Rectal smooth muscle tissue (tissue), 1 donor: Measurements from ENCODE around the gene IER2.
A peak's percentile ranks its signal among the peaks of the same experiment; 100 is the strongest.

Experiments used
- H3K27ac ChIP-seq: one replicate; pipeline ENCODE4 v1.7.0; 2013; ENCODE audit warnings: low read depth, low read length, inconsistent platforms
- H3K27me3 ChIP-seq: one replicate; pipeline ENCODE4 v1.7.0; 2013; ENCODE audit warnings: low read length; ENCODE audit not compliant: control insufficient read depth, insufficient read depth
- H3K36me3 ChIP-seq: one replicate; pipeline ENCODE4 v1.7.0; 2013; ENCODE audit warnings: low read length; ENCODE audit not compliant: control insufficient read depth, insufficient read depth
- H3K4me1 ChIP-seq: one replicate; pipeline ENCODE4 v1.7.0; 2013; ENCODE audit warnings: low read length; ENCODE audit not compliant: control insufficient read depth, insufficient read depth
- H3K4me3 ChIP-seq: one replicate; pipeline ENCODE4 v1.7.0; 2013; ENCODE audit warnings: low read length
- H3K9ac ChIP-seq: one replicate; pipeline ENCODE4 v1.7.0; 2013; ENCODE audit warnings: low read length

Gene IER2

DNA sequence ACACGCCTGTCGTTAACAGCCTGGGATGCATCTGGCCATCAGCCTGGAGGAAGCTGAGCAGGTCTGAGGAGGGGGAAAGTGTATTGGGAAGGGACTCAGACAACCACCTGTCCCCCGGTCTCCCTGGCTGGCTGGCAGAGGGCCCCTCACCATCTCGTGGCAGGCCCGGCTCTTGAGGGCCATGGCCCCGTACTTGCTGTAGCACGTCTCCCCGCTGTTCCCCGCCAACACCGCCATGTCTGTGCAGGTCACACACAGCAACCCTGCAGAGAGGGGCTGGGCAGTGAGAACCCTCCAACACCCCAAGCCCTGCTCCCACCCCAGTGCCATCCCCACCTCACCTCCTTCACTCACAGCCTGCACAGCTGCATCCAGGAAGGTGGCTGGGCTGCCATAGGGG, 37.7 kb upstream of the IER2 start:
- Histone ChIP-seq H3K4me1 (peaks cover 5% of the 10 kb centered on the region), H3K4me3 (no peak overlapping the region), H3K9ac (no peak overlapping the region), H3K27me3 (no peaks in the 10 kb centered on the region), H3K36me3 (peaks cover 13% of the 10 kb centered on the region), H3K27ac (no peak overlapping the region)

DNA sequence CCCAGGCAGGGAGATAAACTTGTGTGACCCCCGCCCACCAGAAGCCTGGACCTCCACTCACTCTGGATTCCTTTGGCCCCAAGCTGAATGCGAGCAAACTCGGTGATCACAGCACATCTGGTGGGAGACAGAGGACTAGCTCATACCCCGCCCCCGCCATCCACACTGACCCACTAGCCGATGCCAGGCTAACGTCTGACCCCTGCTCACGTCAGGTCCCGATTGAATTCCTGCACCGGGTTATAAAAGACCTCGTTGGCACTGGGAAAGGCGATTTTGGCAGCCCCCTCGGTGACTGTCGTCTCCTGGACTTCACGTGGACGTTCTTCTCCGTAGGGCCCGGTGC, 34.3 kb upstream of the IER2 start:
- peaks cover 13% of the 10 kb centered on the region for H3K4me1 ChIP-seq
- peak overlapping the region; percentile 49 for H3K9ac ChIP-seq
- H3K27me3 ChIP-seq: no peaks in the 10 kb centered on the region
- H3K36me3 ChIP-seq: no peaks in the 10 kb centered on the region
- no peak overlapping the region for H3K27ac ChIP-seq
- H3K4me3 ChIP-seq: peak overlapping the region; percentile 95

DNA sequence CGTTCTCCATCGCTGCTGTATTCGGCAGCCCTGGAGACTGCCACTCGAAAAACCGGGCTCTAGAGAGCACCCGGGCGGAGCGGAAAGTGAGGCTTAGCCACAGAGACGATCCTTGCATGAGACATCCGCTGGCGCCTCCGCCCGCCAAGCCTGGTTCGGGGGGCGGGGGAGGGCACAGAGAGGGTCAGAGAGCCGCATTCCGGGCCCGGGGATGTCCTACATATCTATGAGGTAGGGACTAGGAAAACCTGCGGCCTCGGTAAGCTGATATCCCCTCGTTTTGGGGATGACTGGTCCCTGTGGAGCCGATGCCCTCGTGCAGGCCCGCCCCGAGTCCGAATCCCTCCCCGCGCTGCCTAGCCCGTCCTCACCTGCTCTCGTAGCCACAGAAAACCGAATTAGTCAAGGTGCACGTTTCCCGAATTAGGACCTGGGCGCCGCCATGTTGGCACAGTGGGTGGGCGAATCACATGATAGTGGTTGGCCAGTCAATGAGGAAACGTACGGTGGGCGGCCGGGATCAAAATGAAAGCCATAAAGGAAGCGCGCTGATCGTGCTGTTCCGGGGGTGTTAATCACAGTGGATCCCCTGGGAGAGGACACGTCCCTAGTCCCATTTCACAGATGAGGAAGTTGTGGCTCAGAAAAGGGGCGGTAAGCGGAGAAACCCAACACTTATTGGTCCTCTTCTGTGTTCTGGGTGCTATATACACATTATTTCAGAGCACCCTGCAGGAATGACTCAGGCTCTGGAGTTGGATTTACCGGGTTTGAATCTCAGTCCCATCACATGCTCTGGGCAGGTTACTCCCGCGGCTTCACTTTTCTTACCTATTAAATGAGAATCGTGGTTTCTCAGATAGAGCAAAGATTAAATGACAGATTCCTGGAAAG, 33.7 kb upstream of the IER2 start, which contains the start of gene TRMT1:
TRMT1 (minus strand) TSS at position 459 of the 894 bp plus-strand sequence; CDS start at position 118, 341 bp downstream.
- peaks cover 13% of the 10 kb centered on the region for H3K4me1 ChIP-seq
- H3K27me3 ChIP-seq: no peaks in the 10 kb centered on the region
- peak within 1 kb of the TSS; percentile 95 for H3K4me3 ChIP-seq
- peak within 1 kb of the TSS; percentile 65 for H3K27ac ChIP-seq
- peak within 1 kb of the TSS; percentile 49 for H3K9ac ChIP-seq
- H3K36me3 ChIP-seq: no peaks in the 10 kb centered on the region

DNA sequence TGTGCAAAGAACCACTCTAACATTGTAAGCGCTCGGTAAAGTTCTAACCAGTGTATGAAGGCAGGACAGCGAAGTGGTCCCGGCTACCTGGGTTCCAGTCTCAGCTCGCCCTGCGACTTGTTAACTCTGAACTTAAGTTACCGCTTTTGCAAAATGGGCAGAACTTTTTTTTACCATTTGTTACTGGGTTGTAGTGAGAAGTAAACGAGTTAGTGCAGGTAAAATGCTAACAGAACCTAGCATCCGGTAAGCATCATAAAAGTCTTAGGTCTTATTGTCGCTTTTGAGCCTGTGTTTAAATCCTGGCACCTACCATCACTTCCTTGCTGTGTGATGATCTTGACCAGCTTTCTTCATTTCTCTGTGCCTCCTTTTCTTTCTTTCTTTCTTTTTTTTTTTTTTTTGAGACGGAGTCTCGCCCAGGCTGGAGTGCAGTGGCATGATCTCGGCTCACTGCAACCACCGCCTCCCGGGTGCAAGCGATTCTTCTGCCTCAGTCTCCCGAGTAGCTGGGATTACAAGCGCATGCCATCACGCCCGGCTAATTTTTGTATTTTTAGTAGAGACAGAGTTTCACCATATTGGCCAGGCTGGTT, 32.9 kb upstream of the IER2 start:
- Histone ChIP-seq H3K27me3 (no peaks in the 10 kb centered on the region), H3K36me3 (no peaks in the 10 kb centered on the region), H3K4me1 (peaks cover 13% of the 10 kb centered on the region), H3K4me3 (peak overlapping the region; percentile 95), H3K9ac (no peak overlapping the region), H3K27ac (peak overlapping the region; percentile 68)

DNA sequence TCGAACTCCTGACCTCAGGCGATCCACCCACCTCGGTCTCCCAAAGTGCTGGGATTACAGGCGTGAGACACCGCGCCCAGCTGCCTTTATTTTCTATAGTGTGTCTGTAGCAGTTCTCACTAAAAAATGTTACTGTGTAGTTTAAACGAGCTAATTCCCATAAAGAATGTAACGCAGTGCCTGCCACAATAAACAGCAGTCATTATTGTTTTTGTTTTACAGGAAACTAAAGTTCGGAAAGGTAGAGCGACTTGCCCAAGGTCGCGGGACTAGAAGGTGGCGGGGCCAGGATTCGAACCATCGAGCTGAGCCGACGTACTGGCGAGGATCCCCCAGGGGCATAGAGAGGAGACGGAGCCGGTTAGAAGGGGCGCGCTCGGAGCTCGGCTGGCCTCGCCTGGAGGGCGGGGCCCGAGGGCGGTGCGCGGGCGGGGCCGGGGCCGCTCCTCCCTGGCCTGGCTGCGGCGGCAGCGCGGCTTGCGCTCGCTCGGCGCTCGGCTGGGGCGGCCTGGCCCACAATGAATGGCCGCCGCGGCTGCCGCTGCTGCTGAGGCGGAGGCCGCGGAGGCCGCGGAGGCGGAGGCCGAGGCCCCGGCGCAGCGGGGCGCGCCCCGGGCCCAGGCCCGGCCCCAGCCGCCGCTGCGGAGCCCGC, 32.3 kb upstream of the IER2 start, which contains the start of gene NACC1:
NACC1 (plus strand) TSS at position 493 of the 652 bp plus-strand sequence. CDS start 16,944 bp downstream, outside the sequence.
- Histone ChIP-seq H3K9ac (peak within 1 kb of the TSS; percentile 39), H3K36me3 (no peaks in the 10 kb centered on the region), H3K4me1 (peaks cover 13% of the 10 kb centered on the region), H3K27ac (peak within 1 kb of the TSS; percentile 68), H3K4me3 (peak within 1 kb of the TSS; percentile 95), H3K27me3 (no peaks in the 10 kb centered on the region)

DNA sequence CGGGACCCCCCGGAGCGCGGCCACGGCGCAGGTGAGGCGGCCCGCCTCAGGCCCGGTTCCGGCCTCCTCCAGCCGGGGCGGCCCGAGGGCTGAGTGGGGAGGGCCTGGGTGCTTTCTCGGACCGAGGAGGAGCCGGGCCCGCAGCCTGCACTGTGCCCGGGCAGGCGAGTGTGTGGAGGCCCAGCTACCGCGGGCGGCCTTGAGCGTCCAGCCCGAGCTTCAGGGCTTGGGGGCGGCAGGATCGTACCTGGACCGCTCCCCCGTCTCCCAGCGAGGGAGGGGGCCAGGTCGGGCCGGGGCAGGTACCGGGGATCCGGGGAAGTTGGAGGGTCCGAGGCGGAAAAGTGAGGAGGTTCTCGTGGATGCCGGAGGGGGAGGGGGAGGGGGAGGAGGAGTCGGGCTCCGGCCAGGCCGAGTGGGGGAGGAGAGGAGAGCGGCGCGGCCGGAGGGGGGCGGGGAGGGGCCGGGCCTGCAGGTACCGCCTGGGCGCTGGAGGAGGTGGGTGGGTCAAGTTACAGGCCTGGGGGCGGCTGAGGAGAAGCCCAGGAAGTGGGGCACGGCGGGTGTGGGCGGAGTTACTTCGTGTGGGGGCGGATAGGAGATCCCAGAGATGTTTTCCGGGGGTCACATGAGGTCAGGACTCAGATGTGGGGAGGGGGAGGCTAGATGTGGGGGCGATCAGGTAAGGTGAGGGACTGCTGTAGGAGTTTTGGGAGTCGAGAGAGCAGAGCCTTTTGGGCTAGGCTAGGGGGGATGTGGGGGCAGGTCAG, 31.6 kb upstream of the IER2 start:
- Histone ChIP-seq H3K36me3 (no peaks in the 10 kb centered on the region), H3K4me1 (peaks cover 13% of the 10 kb centered on the region), H3K9ac (peak overlapping the region; percentile 27), H3K27ac (no peak overlapping the region), H3K27me3 (no peaks in the 10 kb centered on the region), H3K4me3 (peak overlapping the region; percentile 67)

DNA sequence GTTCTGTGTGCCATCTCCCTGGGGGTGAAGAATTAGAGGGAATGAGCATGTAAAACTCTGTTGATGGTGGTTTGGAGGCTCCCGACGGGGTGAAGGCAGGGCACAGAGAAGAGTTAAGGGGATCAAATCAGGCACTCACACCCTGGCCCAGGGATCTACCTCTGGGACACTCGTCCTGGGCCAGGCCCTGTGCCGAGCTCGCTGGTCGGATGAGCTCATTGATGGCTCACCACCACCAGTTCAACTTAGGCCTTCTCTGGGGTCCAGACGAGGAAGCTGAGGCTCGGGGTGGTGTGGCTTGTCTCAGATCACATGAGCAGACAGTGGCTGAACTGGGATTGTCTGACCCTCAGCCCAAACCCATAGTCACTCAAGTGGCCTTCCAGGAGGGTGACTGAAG, 30.6 kb upstream of the IER2 start:
- Histone ChIP-seq H3K4me1 (peaks cover 13% of the 10 kb centered on the region), H3K27me3 (no peaks in the 10 kb centered on the region), H3K4me3 (peak overlapping the region; percentile 25), H3K36me3 (no peaks in the 10 kb centered on the region), H3K27ac (no peak overlapping the region), H3K9ac (no peak overlapping the region)

DNA sequence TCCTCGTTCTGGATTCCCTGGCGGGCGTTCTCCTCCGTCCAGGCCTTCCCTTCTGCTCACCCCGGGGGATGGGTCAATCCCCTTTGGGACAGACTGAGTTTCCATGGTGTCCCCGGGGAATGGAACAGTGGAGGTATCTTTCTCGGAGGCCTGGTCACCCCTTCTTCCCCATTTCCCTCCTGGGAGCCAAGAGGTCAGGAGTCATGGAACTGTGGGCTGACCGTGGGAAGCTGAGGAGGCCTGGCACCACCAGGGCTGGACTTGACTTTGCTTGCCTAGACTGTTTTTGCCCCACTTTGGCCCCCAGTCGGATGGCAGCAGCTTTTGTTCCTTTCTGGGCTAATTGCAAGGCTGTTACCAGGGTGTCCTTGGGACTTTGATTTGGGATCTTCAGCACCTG, 30.2 kb upstream of the IER2 start:
- Histone ChIP-seq H3K27ac (no peak overlapping the region), H3K4me1 (peaks cover 13% of the 10 kb centered on the region), H3K36me3 (no peaks in the 10 kb centered on the region), H3K27me3 (no peaks in the 10 kb centered on the region), H3K4me3 (no peak overlapping the region), H3K9ac (no peak overlapping the region)

DNA sequence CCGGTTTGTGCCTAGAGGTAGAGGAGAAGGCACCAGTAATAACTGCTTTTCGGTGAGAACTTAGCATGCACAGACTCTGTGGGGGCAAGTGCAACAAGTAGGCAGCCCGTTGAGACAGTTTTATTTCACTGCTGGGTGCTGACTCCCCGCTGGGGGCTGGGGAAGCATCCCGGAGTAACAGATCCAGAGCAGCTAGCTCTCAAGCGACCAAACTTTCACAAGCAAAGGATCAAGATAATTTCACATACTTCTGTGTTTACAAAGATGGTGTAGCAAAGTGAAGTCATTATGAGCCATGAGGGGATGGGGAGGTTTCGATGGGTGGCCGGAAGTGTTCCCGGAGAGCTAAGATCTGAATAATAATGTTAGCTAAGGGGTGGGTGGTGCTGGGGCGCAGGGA, 29.4 kb upstream of the IER2 start:
- H3K27me3 ChIP-seq: no peaks in the 10 kb centered on the region
- no peaks in the 10 kb centered on the region for H3K36me3 ChIP-seq
- no peak overlapping the region for H3K27ac ChIP-seq
- no peak overlapping the region for H3K4me3 ChIP-seq
- H3K9ac ChIP-seq: no peak overlapping the region
- H3K4me1 ChIP-seq: peaks cover 9% of the 10 kb centered on the region

DNA sequence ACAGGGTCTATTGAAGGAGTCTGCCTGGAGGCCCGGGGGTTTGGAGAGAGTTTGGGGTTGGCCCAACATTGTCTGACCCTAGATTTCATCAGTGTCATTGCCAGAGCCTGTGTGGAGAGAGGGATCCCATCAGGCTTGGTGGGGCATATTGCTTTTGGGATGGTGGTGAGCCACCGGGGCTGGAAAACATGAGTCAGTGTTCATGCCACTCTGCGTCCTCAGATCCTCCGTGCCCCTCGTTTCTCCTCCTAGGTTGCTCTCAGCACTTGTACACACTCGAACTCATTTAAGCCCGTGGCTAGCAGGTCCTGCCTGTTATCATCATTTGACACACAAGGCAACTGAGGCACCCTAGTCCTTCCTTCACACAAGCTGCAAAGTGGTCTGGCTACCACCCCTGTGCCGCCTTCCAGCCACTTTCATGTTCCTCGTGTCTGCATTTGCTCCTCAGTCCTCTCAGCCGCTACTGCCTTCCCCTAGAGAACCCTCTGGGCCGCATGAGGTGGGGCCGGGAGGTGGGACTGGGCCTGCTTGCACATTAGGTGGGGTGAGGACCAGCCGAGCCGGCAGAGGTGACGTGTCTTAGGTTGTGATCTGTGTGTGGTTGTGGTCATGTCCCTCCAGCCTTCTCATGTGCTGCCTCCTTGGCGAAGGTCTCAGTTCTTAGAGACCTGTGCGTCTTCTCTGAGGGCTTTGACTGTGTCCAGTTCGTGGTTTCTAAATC, 28.5 kb upstream of the IER2 start:
- no peaks in the 10 kb centered on the region for H3K27me3 ChIP-seq
- H3K27ac ChIP-seq: no peak overlapping the region
- no peak overlapping the region for H3K4me3 ChIP-seq

DNA sequence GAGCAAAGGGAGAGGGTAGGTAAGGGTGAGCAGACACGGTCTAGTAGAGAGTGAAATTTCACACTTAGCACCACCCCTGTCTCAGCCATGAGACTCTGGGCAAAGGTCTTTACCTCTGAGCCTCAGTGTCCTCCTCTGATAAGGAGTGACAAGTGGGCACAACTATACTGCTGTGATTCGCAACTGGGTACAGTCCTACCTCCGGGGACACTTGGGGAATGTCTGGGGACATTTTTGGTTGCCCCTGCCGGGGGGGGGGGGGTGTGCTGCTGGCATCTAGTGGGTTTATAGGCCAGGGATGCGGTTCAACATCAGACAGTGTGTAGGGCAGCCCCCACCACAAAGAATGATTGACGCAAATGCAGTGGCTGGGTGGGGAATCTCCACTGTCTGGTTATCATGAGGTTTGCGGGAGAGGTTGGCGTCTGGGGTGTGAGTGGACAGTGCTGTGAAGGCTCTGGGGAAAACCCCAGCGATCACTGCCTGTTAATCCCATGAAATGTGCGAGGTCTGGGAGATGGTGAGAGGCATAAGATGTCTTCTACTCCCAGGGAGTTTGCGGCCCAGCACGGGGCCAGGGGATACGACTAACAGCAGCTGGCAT, 27.8 kb upstream of the IER2 start:
- no peak overlapping the region for H3K27ac ChIP-seq
- no peaks in the 10 kb centered on the region for H3K36me3 ChIP-seq
- H3K4me3 ChIP-seq: no peak overlapping the region
- H3K27me3 ChIP-seq: no peaks in the 10 kb centered on the region
- no peak overlapping the region for H3K9ac ChIP-seq
- peaks cover 8% of the 10 kb centered on the region for H3K4me1 ChIP-seq

More for the DNA sequence above, 28.5 kb upstream of the IER2 start:
- Histone ChIP-seq H3K9ac (no peak overlapping the region), H3K4me1 (peaks cover 8% of the 10 kb centered on the region), H3K36me3 (no peaks in the 10 kb centered on the region)
